DND-41 (cell line): ENCODE measurements around the gene UFD1.

ENCODE experiments used
- ATAC-seq: fragments of 200-7000 bp; cut with Tn5 transposase; 3 replicates; pipeline ENCODE4 v1.9.1; 2021; ENCODE audit warnings: low read depth; ENCODE audit not compliant: insufficient read depth
- DNase-seq: peaks from one replicate; pipeline ENCODE4 v3.0.0-alpha.2; 2020
- H2AFZ ChIP-seq: 2 replicates; pipeline ENCODE4 v1.6.0; 2012; ENCODE audit warnings: low read depth, low read length
- H3K27ac ChIP-seq: 2 replicates; pipeline ENCODE4 v1.5.1; 2012; ENCODE audit warnings: low read length, inconsistent platforms
- H3K27me3 ChIP-seq: fragments of 200-600 bp; sonication (generic); 2 replicates; pipeline ENCODE4 v1.6.0; 2012; ENCODE audit warnings: low read length, mild to moderate bottlenecking, inconsistent platforms; ENCODE audit not compliant: insufficient read depth, poor library complexity
- H3K36me3 ChIP-seq: 2 replicates; pipeline ENCODE4 v1.5.1; 2012; ENCODE audit warnings: low read length, inconsistent platforms; ENCODE audit not compliant: insufficient read depth
- H3K4me1 ChIP-seq: 2 replicates; pipeline ENCODE4 v1.5.1; 2012; ENCODE audit warnings: mild to moderate bottlenecking, low read length; ENCODE audit not compliant: insufficient read depth
- H3K4me2 ChIP-seq: 2 replicates; pipeline ENCODE4 v1.6.0; 2012; ENCODE audit warnings: mild to moderate bottlenecking, moderate library complexity, low read length, inconsistent platforms; ENCODE audit not compliant: insufficient read depth
- H3K4me3 ChIP-seq, 2 experiments: fragments of 200-600 bp in 1 of 2; shearing (Covaris generic) in 1 of 2; 2 replicates each; pipeline ENCODE4 v1.5.1; 2012 to 2016; ENCODE audit warnings: inconsistent platforms in 2 of 2, low read length in 2 of 2, mild to moderate bottlenecking in 2 of 2, low read depth in 1 of 2, moderate library complexity in 1 of 2
- H3K79me2 ChIP-seq: 2 replicates; pipeline ENCODE4 v1.6.0; 2012; ENCODE audit warnings: low read length, inconsistent platforms; ENCODE audit not compliant: insufficient read depth
- H3K9ac ChIP-seq: 2 replicates; pipeline ENCODE4 v1.6.0; 2012; ENCODE audit warnings: low read depth, mild to moderate bottlenecking, inconsistent platforms, low read length, moderate library complexity
- H3K9me3 ChIP-seq: 2 replicates; pipeline ENCODE4 v1.5.1; 2012; ENCODE audit warnings: low read length, moderate library complexity, mild to moderate bottlenecking, inconsistent platforms; ENCODE audit not compliant: insufficient read depth, severe bottlenecking
- H4K20me1 ChIP-seq: 2 replicates; pipeline ENCODE4 v1.6.0; 2012; ENCODE audit warnings: low read length; ENCODE audit not compliant: insufficient read depth
- EZH2 ChIP-seq: IDR thresholded peaks from 3 replicates; pipeline ENCODE4 v1.6.1; 2012; ENCODE audit warnings: borderline replicate concordance, low read depth, mild to moderate bottlenecking, moderate library complexity, low read length, inconsistent platforms; ENCODE audit not compliant: severe bottlenecking
- TF ChIP-seq, protein P1 (sequence below): IDR thresholded peaks from 2 replicates; pipeline ENCODE4 v1.5.1; 2012; ENCODE audit warnings: borderline replicate concordance, low read length, moderate library complexity, mild to moderate bottlenecking; ENCODE audit not compliant: poor library complexity, severe bottlenecking; ENCODE audit errors: extremely low read depth

UFD1 gene

GRCh38 chr22:19434829-19435580 is 44.0 kb downstream of the UFD1 start:
- no peak overlapping the region for H2AFZ ChIP-seq
- peaks cover 25% of the 10 kb centered on the region for H3K36me3 ChIP-seq
- no peaks in the 10 kb centered on the region for H3K9me3 ChIP-seq
- H3K4me1 ChIP-seq, result peaks cover 23% of the 10 kb centered on the region
- no peak overlapping the region for H3K4me2 ChIP-seq
- H3K4me3 ChIP-seq, result no peak overlapping the region
- no peak for ATAC-seq
- H3K27ac ChIP-seq, result no peak overlapping the region
- DNase-seq, result no peak
- no peak overlapping the region for H3K9ac ChIP-seq
- H3K27me3 ChIP-seq, result no peaks in the 10 kb centered on the region
- TF ChIP-seq, protein P1, sequence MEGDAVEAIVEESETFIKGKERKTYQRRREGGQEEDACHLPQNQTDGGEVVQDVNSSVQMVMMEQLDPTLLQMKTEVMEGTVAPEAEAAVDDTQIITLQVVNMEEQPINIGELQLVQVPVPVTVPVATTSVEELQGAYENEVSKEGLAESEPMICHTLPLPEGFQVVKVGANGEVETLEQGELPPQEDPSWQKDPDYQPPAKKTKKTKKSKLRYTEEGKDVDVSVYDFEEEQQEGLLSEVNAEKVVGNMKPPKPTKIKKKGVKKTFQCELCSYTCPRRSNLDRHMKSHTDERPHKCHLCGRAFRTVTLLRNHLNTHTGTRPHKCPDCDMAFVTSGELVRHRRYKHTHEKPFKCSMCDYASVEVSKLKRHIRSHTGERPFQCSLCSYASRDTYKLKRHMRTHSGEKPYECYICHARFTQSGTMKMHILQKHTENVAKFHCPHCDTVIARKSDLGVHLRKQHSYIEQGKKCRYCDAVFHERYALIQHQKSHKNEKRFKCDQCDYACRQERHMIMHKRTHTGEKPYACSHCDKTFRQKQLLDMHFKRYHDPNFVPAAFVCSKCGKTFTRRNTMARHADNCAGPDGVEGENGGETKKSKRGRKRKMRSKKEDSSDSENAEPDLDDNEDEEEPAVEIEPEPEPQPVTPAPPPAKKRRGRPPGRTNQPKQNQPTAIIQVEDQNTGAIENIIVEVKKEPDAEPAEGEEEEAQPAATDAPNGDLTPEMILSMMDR, result no peak
- no peak for TF ChIP-seq EZH2
- peaks cover 49% of the 10 kb centered on the region for H3K79me2 ChIP-seq
- peaks cover 19% of the 10 kb centered on the region for H4K20me1 ChIP-seq

DNA sequence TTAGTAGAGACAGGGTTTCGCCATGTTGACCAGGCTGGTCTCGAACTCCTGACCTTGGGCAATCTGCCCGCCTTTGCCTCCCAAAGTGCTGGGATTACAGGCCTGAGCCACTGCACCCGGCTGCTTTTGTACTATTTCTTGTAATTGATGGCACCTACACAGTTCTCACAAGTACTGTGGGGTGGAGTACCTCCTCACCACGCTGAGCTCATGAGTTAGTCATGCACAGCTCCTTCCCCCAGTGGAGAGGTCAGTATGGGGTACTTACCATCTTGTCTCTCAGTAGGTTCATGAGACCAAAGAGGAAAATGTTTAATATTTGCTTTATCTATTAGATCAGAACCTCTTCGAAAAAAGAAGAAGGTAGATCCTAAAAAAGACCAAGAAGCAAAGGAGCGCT is 44.6 kb downstream of the UFD1 start:
- no peak for TF ChIP-seq EZH2
- TF ChIP-seq, protein P1, result no peak
- DNase-seq (no peak), ATAC-seq (no peak)
- H3K4me3 ChIP-seq, result no peak overlapping the region
- H3K79me2 ChIP-seq, result peaks cover 51% of the 10 kb centered on the region
- peaks cover 24% of the 10 kb centered on the region for H4K20me1 ChIP-seq
- H3K4me1 ChIP-seq, result peaks cover 29% of the 10 kb centered on the region
- H3K27me3 ChIP-seq, result no peaks in the 10 kb centered on the region
- H2AFZ ChIP-seq, result no peak overlapping the region
- no peak overlapping the region for H3K4me2 ChIP-seq
- H3K9ac ChIP-seq, result no peak overlapping the region
- H3K9me3 ChIP-seq, result no peaks in the 10 kb centered on the region
- peaks cover 28% of the 10 kb centered on the region for H3K36me3 ChIP-seq
- no peak overlapping the region for H3K27ac ChIP-seq

DNA sequence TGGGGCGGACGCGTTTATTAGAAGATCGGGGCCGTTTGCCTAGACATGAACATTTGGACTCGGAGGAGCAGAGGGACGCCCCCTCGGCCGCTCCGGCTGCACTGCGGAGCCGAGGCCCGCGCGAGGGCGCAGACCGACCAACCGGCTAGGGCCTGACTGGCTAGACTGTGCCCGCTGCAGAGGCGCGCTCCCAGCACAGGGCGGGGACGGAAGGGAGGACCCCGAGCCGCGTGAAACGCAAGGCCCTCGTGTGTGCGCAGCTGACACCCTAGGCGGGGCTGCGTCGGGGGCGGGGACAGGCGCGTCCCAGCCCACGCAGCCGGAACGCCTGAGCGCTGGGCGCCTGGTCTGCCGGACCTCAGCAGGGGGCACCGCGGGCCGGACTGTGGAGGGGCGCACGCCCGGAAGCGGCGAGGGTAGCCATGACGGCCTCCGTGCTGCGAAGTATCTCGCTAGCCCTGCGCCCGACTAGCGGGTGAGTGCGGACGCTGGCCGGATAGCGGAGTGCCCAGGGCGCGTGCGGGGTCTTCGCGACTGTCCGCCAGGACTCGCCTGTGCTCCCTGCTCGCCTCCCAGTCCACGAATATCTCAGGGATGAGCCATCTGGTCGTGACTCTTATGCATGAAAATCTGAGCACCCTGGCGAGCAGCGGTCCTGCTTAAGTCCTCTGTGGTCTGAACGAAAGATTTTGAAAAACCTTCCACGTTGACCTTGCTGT is 46.7 kb downstream of the UFD1 start, which contains the start of gene MRPL40:
MRPL40 (plus strand) TSS at position 413 of the 719 bp plus-strand sequence; CDS start at position 423, 10 bp downstream.
- Histone ChIP-seq H3K9ac (peak within 1 kb of the TSS; percentile 100), H3K9me3 (no peaks in the 10 kb centered on the region), H3K79me2 (peaks cover 64% of the 10 kb centered on the region), H4K20me1 (peaks cover 29% of the 10 kb centered on the region), H3K4me1 (peaks cover 48% of the 10 kb centered on the region), H3K27me3 (no peaks in the 10 kb centered on the region), H3K4me3 (peak within 1 kb of the TSS; percentile 85 to 92; a peak in 3 of 4 replicates), H3K4me2 (peak within 1 kb of the TSS; percentile 88), H2AFZ (peak within 1 kb of the TSS; percentile 94), H3K36me3 (peaks cover 37% of the 10 kb centered on the region), H3K27ac (peak within 1 kb of the TSS; percentile 97)
- TF ChIP-seq, protein P1, result no peak
- DNase-seq, result peak; percentile 94
- peak; percentile 89 for ATAC-seq
